ENCODE data around the gene SDHAF3. TPM values are rescaled to one million over a fixed set of nuclear protein-coding genes. Genes with fewer than 3 reads are reported as not detected.
"Not testable (repeated sequence)": the region's sequence is repeated elsewhere in the genome, so short reads cannot be mapped to it uniquely, and the experiment has no call there.

Gene SDHAF3
- polyA plus RNA-seq (2012; ENCODE audit: insufficient read depth, insufficient read length, low read depth), result 114 TPM

DNA sequence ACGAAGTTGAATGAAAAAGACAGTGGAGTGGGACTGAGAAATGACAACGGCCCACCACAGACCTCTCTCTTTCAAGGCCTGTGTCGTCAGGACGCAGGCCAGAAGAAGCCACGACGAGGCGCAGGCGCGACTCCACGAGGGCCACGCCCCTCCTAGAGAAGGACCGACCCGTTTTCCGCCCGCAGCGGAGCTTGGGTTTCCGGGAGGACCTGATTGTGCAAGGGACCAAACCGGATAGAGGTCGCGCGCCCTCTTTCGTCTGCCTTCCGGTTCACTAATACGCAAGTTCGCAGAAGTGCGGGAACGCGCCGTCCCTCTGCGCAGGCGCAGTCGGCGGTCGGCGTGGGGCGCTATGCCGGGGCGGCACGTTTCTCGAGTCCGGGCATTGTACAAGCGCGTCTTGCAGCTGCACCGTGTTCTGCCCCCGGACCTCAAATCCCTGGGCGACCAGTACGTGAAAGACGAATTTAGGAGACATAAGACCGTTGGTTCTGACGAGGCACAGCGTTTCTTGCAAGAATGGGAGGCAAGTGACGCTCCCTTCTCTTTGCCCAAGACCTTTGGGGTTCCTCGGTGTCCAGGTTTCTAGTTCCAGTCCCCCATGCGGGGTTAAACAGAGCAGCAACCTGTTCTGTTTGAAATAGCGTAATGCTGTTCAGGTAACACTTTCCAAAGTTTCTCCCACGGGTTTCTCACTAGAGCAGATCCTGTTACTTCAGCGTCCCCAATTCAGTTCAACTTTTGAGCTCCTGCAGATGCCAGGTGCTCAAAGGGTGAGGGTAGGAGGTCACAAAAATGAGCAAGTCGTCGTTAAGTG, at the start of gene SDHAF3:
TSS of gene SDHAF3 (plus strand) at position 327 of the 817 bp plus-strand sequence. CDS start at position 353, 26 bp downstream.
- TF ChIP-seq, protein P1, sequence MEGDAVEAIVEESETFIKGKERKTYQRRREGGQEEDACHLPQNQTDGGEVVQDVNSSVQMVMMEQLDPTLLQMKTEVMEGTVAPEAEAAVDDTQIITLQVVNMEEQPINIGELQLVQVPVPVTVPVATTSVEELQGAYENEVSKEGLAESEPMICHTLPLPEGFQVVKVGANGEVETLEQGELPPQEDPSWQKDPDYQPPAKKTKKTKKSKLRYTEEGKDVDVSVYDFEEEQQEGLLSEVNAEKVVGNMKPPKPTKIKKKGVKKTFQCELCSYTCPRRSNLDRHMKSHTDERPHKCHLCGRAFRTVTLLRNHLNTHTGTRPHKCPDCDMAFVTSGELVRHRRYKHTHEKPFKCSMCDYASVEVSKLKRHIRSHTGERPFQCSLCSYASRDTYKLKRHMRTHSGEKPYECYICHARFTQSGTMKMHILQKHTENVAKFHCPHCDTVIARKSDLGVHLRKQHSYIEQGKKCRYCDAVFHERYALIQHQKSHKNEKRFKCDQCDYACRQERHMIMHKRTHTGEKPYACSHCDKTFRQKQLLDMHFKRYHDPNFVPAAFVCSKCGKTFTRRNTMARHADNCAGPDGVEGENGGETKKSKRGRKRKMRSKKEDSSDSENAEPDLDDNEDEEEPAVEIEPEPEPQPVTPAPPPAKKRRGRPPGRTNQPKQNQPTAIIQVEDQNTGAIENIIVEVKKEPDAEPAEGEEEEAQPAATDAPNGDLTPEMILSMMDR (IDR thresholded peaks at IDR 0.05; ENCODE audit: low read depth, low read length), result peak; percentile 13; the same call in 1 of the 2 replicates
- Histone ChIP-seq H3K27me3 (no peaks in the 10 kb centered on the region), H3K4me1 (no peaks in the 10 kb centered on the region), H3K36me3 (no peaks in the 10 kb centered on the region), H3K4me3 (ENCODE audit: low read depth, low read length) (peak within 1 kb of the TSS; percentile 86), H3K9me3 (no peaks in the 10 kb centered on the region)
- DNase-seq, result peak; percentile 99

DNA sequence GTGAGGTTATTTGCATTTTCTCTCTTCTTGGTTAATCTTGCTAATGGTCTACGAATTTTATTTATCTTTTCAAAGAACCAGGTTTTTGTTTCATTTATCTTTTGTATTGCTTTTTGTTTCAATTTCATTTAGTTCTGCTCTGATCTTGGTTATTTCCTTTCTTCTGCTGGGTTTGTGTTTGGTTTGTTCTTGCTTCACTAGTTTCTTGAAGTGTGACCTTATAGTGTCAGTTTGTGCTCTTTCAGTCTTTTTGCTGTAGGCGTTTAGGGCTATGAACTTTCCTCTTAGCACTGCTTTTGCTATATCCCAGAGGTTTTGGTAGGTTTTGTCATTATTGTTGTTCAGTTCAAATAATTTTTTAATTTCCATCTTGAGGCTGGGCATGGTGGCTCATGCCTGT, 45.5 kb upstream of the SDHAF3 start:
- H3K4me1 ChIP-seq; DNase-seq; H3K9me3 ChIP-seq; H3K36me3 ChIP-seq; H3K4me3 ChIP-seq (ENCODE audit: low read depth, low read length): not testable (repeated sequence)
- peaks cover 16% of the 10 kb centered on the region for H3K27me3 ChIP-seq

GRCh38 chr7:97075928-97076327, 41.6 kb upstream of the SDHAF3 start:
- DNase-seq, result no peak
- Histone ChIP-seq H3K9me3 (no peaks in the 10 kb centered on the region), H3K27me3 (peaks cover 18% of the 10 kb centered on the region; the same call in 1 of the 2 replicates), H3K4me1 (no peaks in the 10 kb centered on the region), H3K4me3 (ENCODE audit: low read depth, low read length) (no peak overlapping the region), H3K36me3 (no peaks in the 10 kb centered on the region)
- TF ChIP-seq, protein P1 (IDR thresholded peaks at IDR 0.05; ENCODE audit: low read depth, low read length), result no peak

GRCh38 chr7:97078023-97078969, 39.2 kb upstream of the SDHAF3 start:
- DNase-seq, result no peak

DNA sequence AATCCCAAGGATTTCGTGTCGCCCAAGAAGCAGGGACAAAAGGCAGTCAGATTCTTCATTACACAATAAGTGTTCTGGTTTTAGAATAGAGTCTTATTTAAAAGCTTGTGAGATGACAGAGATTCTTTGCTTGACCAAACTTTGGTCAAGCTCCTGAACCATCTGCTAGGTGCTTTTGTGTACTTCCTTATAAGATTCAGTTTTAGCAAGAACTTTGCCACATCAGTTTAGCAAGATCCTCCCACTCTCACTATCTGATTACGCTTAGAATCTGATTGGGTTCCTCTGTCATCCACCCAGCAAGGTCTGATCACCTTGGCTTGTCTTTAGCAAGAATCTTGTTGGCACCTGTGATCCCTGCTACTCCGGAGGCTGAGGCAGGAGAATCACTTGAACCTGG, 38.2 kb upstream of the SDHAF3 start:
- DNase-seq, result no peak
- Histone ChIP-seq H3K36me3 (no peaks in the 10 kb centered on the region), H3K4me1 (no peaks in the 10 kb centered on the region), H3K4me3 (ENCODE audit: low read depth, low read length) (no peak overlapping the region), H3K9me3 (no peaks in the 10 kb centered on the region), H3K27me3 (peaks cover 18% of the 10 kb centered on the region; the same call in 1 of the 2 replicates)
- TF ChIP-seq, protein P1 (IDR thresholded peaks at IDR 0.05; ENCODE audit: low read depth, low read length), result no peak

More at GRCh38 chr7:97078023-97078969, 39.2 kb upstream of the SDHAF3 start:
- no peaks in the 10 kb centered on the region for H3K9me3 ChIP-seq
- H3K27me3 ChIP-seq, result peaks cover 18% of the 10 kb centered on the region; the same call in 1 of the 2 replicates
- TF ChIP-seq, protein P1 (IDR thresholded peaks at IDR 0.05; ENCODE audit: low read depth, low read length), result no peak
- no peaks in the 10 kb centered on the region for H3K36me3 ChIP-seq
- no peaks in the 10 kb centered on the region for H3K4me1 ChIP-seq
- H3K4me3 ChIP-seq (ENCODE audit: low read depth, low read length), result no peak overlapping the region

- TF ChIP-seq, protein P1 (IDR thresholded peaks at IDR 0.05; ENCODE audit: low read depth, low read length), result no peak
- no peaks in the 10 kb centered on the region for H3K36me3 ChIP-seq
- no peaks in the 10 kb centered on the region for H3K9me3 ChIP-seq
- no peaks in the 10 kb centered on the region for H3K4me1 ChIP-seq
- no peak for DNase-seq
- peaks cover 33% of the 10 kb centered on the region for H3K27me3 ChIP-seq
- no peak overlapping the region for H3K4me3 ChIP-seq (ENCODE audit: low read depth, low read length)
Measured at GRCh38 chr7:97081521-97082300, 35.8 kb upstream of the SDHAF3 start.

Data from BE2C (cell line).